Effector memory CD4-positive, alpha-beta T cell (primary cell): Measurements from ENCODE around the gene FARSA.
"Not testable (repeated sequence)": the region's sequence is repeated elsewhere in the genome, so short reads cannot be mapped to it uniquely, and the experiment has no call there.

ENCODE experiments used
- DNase-seq, 3 donors: peaks; one replicate each; pipeline ENCODE4 v3.0.0-alpha.2; 2020
- H3K27ac ChIP-seq: 2 replicates; pipeline ENCODE4 v1.7.0; 2013; ENCODE audit warnings: mild to moderate bottlenecking, low read length, moderate library complexity; ENCODE audit not compliant: insufficient read depth, poor library complexity, severe bottlenecking
- H3K27me3 ChIP-seq: replicated peaks from 2 replicates; pipeline ENCODE4 v1.7.0; 2013; ENCODE audit warnings: mild to moderate bottlenecking, low read length; ENCODE audit not compliant: insufficient read depth, control insufficient read depth, poor library complexity, severe bottlenecking
- H3K36me3 ChIP-seq: 2 replicates; pipeline ENCODE4 v1.7.0; 2013; ENCODE audit warnings: mild to moderate bottlenecking, low read length, moderate library complexity; ENCODE audit not compliant: control insufficient read depth, insufficient read depth
- H3K4me1 ChIP-seq: 2 replicates; pipeline ENCODE4 v1.7.0; 2013; ENCODE audit warnings: low read length, mild to moderate bottlenecking; ENCODE audit not compliant: control insufficient read depth, insufficient read depth, poor library complexity, severe bottlenecking
- H3K4me3 ChIP-seq: 2 replicates; pipeline ENCODE4 v1.7.0; 2013; ENCODE audit warnings: low read length, low read depth, mild to moderate bottlenecking; ENCODE audit not compliant: insufficient read depth, poor library complexity, severe bottlenecking
- H3K9me3 ChIP-seq: 2 replicates; pipeline ENCODE4 v1.7.0; 2013; ENCODE audit warnings: mild to moderate bottlenecking, low read length, moderate library complexity; ENCODE audit not compliant: control insufficient read depth

The FARSA gene

DNA sequence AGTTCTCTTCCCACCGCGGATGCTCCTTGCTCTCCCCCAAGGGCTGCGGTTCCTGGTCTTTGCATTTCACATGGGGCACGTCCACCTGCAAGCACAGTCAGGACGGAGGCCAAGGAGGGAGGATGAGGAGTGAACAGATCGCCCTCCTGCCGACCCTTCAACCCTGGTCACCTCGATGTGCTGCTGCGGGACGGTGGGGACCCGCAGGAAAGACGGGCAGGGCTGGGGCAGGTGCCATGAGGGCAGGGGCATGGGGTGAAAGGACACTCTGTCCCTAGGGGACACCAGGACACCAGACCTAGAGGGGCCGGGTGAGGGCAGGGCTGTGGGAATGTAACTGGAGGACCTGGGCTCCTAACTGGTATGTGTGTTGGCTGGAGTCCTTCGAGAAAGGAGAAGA lies 15.3 kb downstream of the FARSA start:
- H3K36me3 ChIP-seq: peaks cover 11% of the 10 kb centered on the region
- H3K27ac ChIP-seq: no peak overlapping the region
- H3K27me3 ChIP-seq: no peaks in the 10 kb centered on the region
- no peaks in the 10 kb centered on the region for H3K9me3 ChIP-seq
- DNase-seq: no peak
- peaks cover 19% of the 10 kb centered on the region for H3K4me1 ChIP-seq
- no peak overlapping the region for H3K4me3 ChIP-seq

DNA sequence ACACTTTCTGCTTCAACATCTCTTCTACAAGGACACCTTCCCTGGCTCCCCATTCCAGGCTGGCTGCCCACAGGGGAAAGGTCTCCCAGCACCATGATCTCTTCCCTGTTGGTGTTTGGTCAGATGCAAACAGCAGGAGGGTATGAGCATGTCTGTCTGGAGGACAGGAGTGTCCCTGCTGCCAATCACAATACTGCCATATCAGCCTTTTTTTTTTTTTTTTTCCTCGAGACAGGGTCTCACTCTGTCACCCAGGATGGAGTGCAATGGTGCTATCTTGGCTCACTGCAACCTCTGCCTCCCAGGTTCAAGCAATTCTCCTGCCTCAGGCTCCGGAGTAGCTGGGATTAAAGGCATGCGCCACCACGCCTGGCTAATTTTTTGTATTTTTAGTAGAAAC lies 17.7 kb downstream of the FARSA start:
- peaks cover 19% of the 10 kb centered on the region for H3K4me1 ChIP-seq
- H3K4me3 ChIP-seq, H3K9me3 ChIP-seq, H3K27ac ChIP-seq, H3K27me3 ChIP-seq, H3K36me3 ChIP-seq, DNase-seq: not testable (repeated sequence)

DNA sequence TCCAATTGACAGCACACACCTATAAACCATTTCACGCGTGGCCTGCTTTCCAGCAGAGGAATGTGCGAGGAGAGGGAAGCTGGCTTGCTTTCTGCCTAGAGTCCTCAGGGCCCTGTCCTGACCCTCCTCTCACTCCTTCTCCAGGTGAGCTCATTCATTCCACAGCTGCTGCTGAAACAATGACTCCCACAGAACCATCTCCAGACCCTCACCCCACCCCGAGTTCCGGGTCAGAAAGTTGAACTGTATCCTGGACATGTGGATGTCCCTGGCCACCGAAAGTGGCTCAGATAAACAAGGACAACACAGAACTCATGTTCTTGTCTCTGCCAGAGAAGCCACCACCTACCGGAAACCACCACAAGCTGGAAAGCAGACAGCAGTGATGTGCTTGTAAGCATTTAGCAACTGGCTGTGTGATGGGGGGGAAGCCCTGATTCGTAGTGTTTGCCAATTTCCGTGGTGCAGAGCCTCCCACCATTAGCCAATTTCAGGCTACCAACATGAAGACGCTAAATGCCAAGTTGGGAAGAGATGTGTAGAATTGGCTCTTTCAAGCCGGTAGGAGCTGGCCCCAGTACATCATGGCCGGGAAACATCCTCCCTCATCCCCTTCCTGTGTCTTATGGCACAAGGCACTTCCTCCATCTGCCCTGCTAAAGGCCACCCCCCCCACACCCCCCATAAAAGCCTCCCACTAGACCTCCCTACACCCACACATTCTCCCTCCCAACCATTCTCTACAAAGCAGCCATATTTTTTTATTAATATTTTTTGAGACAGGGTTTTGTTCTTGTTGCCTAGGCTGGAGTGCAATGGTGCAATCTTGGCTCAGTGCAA lies 19.4 kb downstream of the FARSA start:
- H3K27me3 ChIP-seq: no peaks in the 10 kb centered on the region
- peaks cover 18% of the 10 kb centered on the region for H3K4me1 ChIP-seq
- DNase-seq: peak in 1 of 3 donors; percentile 29
- no peaks in the 10 kb centered on the region for H3K9me3 ChIP-seq
- peak overlapping the region; percentile 52 for H3K27ac ChIP-seq
- no peaks in the 10 kb centered on the region for H3K36me3 ChIP-seq
- peak overlapping the region; percentile 7 for H3K4me3 ChIP-seq

DNA sequence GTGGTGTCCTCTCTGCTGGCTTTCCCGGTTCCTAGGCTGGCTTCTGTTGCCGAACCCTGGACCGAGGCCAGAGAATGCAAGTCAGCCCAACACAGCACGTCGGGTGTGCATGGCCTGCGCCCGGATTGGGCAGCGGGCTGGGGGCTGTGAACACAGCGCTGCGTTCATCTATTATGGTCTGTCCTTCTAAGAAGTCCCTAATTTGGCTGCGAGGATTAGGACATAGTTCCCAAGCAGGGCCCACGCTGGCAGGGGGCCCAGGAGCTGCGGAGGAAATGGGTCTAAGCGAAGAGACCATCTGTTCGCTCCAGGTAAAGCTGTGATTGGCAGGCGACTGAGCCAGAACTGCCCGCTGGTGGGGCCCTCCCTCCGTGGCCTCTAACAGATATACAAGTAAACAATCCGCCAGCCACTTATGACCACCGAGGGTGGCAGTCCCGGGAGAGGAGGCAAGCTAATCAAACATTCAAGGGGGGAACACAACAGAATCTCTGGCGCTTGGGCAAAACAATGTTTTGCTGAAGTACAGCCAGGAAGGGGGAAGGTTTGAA lies 20.4 kb downstream of the FARSA start:
- no peak for DNase-seq
- Histone ChIP-seq H3K9me3 (no peaks in the 10 kb centered on the region), H3K4me1 (peaks cover 14% of the 10 kb centered on the region), H3K4me3 (no peak overlapping the region), H3K36me3 (no peaks in the 10 kb centered on the region), H3K27ac (no peak overlapping the region), H3K27me3 (no peaks in the 10 kb centered on the region)

DNA sequence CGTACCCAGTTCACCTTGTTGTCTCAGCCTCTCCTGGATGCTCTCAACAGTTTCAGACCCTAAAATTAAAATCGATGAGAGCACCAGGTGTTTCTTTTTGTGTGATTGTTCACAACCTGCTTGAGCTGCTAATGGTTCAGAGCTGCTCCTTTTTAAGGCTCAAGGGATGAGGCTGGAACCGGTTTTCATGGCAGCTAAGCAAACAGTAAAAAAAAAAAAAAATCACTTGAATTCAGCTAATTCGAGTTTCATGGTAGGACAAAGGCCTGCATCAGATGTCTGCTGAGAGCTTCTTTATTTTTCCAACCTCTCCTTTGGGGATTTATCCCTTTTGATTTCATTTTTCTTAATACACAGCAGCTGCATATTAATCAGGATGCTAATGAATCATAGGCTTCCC lies 20.9 kb downstream of the FARSA start:
- H3K36me3 ChIP-seq: no peaks in the 10 kb centered on the region
- H3K27ac ChIP-seq: no peak overlapping the region
- no peak for DNase-seq
- no peaks in the 10 kb centered on the region for H3K27me3 ChIP-seq
- no peaks in the 10 kb centered on the region for H3K9me3 ChIP-seq
- no peak overlapping the region for H3K4me3 ChIP-seq
- peaks cover 14% of the 10 kb centered on the region for H3K4me1 ChIP-seq

DNA sequence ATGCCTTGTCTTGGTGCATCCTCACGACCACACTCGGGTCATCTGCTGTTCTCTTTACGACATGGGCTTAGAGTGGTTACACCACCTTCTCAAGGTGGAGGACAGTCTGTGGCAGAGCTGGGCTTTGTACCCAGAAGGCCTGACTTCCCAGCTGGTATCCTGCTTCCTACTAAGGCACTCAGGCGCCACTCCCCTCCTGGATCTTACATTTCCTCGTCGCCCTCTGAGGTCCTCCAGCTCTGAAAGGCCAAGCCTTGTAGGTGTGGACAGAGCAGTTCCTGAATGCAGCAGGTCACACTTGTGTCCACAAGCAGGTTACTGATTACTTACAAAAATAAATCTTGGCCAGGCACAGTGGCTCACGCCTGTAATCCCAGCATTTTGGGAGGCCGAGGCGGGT lies 26.3 kb downstream of the FARSA start:
- no peaks in the 10 kb centered on the region for H3K9me3 ChIP-seq
- H3K36me3 ChIP-seq: no peaks in the 10 kb centered on the region
- H3K4me1 ChIP-seq: no peaks in the 10 kb centered on the region
- no peak overlapping the region for H3K27ac ChIP-seq
- no peaks in the 10 kb centered on the region for H3K27me3 ChIP-seq
- H3K4me3 ChIP-seq: no peak overlapping the region
- DNase-seq: no peak

DNA sequence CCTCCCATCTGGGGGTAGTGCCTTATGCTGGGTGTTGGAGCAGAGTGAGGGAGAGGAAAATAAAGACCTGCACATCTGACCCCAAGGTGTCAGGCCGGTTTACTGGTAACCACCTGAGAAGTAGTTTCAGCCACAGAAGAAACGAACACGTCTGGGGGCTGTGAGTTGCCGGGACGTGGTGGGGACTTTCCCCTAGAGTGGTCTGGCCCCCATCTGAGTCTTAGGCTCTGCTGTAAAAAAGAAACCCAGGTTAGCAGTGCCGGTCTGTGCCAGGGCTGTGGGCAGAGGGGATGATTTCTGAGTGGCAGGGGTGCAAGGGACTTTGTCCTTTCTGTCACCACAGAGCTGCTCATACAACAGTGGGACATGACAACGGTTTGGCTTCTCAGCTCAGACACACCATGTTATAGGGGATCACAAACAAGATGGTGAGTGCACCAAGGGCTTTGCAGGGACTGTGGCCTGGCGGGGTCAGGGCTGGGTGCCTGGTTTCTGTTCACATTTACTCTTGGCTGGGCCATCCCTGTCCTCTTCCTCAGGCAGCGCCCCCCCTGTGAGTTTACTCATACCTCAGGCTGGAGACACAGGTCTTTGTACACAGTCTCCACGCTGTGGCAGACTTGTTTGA lies 33.5 kb downstream of the FARSA start:
- Histone ChIP-seq H3K27ac (no peak overlapping the region), H3K36me3 (peaks cover 35% of the 10 kb centered on the region), H3K4me1 (no peaks in the 10 kb centered on the region), H3K27me3 (no peaks in the 10 kb centered on the region), H3K4me3 (no peak overlapping the region), H3K9me3 (no peaks in the 10 kb centered on the region)
- DNase-seq: no peak

DNA sequence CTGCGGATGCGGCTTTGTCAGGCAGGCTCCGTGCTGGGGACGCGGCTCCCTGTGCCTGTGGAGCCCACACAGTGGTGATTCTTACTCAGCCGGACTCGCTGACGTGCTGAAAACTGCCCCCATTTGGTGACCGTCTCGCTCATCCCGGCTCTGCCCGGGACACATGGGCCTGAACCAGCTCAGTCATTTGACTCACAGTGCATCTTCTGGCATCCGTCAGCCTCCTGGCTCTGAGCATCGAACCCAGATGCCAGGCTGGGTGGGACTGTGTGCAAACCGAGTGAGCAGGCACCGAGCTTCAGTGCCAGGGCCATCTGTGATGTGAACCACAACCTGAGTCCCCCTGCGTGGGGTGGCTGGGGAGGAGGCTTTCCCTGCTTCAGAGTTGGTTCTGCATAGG lies 37.1 kb downstream of the FARSA start:
- Histone ChIP-seq H3K4me3 (no peak overlapping the region), H3K4me1 (peaks cover 6% of the 10 kb centered on the region), H3K27ac (no peak overlapping the region), H3K36me3 (peaks cover 46% of the 10 kb centered on the region), H3K27me3 (no peaks in the 10 kb centered on the region), H3K9me3 (no peaks in the 10 kb centered on the region)
- DNase-seq: no peak

DNA sequence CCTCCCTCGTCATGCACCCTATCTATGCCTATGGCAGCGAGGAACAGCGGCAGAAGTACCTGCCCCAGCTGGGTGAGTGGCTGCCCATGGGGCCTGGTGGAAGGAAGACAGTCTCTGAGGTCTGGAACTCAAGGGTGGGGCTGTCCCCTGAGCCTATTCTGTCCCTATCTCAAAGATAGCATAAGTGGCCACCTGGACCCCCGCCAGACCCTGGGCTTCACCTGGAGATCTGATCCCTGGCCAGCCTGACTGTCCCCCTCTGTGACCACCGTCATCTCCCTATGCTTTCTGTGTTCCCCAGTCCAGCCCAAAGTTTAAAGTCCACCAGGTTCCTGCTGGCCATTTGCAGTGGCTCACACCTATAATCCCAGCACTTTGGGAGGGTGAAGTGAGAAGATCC lies 39.9 kb downstream of the FARSA start:
- Histone ChIP-seq H3K4me1 (peaks cover 9% of the 10 kb centered on the region), H3K4me3 (no peak overlapping the region), H3K9me3 (no peaks in the 10 kb centered on the region), H3K27me3 (no peaks in the 10 kb centered on the region), H3K36me3 (peaks cover 31% of the 10 kb centered on the region), H3K27ac (no peak overlapping the region)
- DNase-seq: no peak

DNA sequence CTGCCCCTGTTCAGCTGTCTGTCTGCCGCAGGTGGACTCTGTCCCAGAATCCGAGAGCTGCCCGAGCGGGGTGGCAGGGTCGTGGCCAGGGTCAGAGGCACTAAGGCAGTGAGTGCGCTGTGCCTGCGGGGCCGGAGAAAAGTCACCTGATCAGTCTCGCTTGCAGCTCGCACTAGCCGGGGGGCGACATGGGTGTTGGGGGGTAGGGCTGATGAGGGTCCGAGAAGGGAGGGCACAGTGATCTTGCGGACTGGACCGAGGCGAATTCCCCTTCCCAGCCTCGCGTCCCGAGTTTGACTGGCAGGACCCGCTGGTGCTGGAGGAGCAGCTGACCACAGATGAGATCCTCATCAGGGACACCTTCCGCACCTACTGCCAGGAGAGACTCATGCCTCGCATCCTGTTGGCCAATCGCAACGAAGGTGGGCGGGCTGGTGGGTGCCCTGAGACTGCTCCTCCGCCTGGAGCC lies 41.9 kb downstream of the FARSA start:
- Histone ChIP-seq H3K27ac (peak overlapping the region; percentile 56), H3K4me1 (peaks cover 9% of the 10 kb centered on the region), H3K36me3 (peaks cover 17% of the 10 kb centered on the region), H3K9me3 (no peaks in the 10 kb centered on the region), H3K4me3 (peak overlapping the region; percentile 56), H3K27me3 (no peaks in the 10 kb centered on the region)
- DNase-seq: no peak
